GM03348 (cell line): Measurements from ENCODE around the gene CTNNA1.
"Not testable (repeated sequence)": the region's sequence is repeated elsewhere in the genome, so short reads cannot be mapped to it uniquely, and the experiment has no call there.

Source experiments
- DNase-seq: peaks from one replicate; pipeline ENCODE4 v3.0.0; 2012; ENCODE audit warnings: low spot score

Gene CTNNA1

GRCh38 chr5:138809391-138809790 is 56.2 kb downstream of the CTNNA1 start:
- peak; percentile 26 for DNase-seq

DNA sequence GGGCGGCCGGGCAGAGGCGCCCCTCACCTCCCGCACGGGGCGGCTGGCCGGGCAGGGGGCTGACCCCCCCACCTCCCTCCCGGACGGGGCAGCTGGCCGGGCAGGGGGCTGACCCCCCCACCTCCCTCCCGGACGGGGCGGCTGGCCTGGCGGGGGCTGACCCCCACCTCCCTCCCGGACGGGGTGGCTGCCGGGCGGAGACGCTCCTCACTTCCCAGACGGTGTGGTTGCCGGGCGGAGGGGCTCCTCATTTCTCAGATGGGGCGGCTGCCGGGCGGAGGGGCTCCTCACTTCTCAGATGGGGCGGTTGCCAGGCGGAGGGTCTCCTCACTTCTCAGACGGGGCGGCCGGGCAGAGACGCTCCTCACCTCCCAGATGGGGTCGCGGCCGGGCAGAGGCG is 57.6 kb downstream of the CTNNA1 start:
- DNase-seq = not testable (repeated sequence)

- no peak for DNase-seq
These were observed 62.3 kb downstream of the CTNNA1 start for GRCh38 chr5:138815529-138815928.

DNA sequence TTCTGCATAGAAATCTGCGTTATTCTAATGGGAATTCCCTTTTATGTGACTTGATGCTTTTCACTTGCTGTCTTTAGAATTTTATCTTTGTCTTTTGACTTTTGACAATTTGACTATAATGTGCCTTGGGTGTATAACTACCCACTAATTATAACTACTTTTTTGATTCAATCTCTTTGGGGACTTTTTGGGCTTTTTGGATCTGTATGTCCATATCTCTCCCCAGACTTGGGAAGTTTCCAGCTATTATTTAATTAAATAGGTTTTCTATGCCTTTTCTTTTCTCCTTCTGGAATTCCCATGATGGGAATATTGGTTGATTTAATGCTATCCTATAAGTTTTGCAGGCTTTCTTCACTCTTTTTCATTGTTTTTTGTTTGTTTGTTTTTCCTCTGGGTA is 64.0 kb downstream of the CTNNA1 start:
- DNase-seq = no peak

- no peak for DNase-seq
These were observed 65.9 kb downstream of the CTNNA1 start for GRCh38 chr5:138819081-138819480.

DNA sequence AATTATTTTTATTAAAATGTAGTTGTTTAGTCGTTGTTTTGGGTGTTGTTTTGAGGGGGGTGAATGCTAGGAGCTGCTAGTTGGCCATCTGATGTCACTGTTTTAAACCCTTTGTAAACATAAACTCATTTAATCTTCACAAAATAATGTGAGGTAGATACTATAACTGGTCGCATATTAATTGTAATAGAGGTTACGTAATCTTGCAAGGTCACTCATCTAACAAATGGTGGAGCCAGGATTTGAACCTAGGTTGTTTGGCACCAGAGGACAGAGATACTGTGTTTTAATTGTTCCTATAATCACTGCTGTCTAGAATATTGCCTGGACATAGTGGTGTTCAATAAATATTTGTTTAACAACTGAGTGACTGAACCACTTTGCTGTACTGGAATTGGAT is 67.5 kb downstream of the CTNNA1 start:
- DNase-seq = no peak

GRCh38 chr5:138824516-138824915 is 71.3 kb downstream of the CTNNA1 start:
- DNase-seq = no peak

GRCh38 chr5:138824924-138825863 is 72.0 kb downstream of the CTNNA1 start:
- peak; percentile 53 for DNase-seq

GRCh38 chr5:138828556-138828955 is 75.3 kb downstream of the CTNNA1 start:
- DNase-seq = no peak

GRCh38 chr5:138829341-138829740 is 76.1 kb downstream of the CTNNA1 start:
- no peak for DNase-seq

DNA sequence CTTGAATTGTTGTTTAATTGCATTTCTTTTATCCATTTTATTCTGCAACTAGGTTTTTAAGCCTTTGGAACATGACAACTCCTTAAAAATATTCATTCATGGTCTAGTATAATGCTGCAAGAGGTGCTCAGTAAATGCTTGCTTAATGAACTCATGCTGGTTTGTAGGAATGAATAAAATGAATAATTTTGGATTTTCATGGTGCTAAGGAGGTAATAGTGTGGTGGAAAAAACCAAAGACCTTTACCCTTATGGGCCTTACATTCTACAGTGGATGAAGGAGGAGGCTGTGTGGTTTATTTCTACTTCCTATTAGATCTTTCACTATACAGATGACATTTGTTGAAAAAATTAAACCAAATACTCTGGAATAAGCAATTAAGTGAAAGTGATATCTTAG is 78.5 kb downstream of the CTNNA1 start:
- DNase-seq = peak; percentile 22

DNA sequence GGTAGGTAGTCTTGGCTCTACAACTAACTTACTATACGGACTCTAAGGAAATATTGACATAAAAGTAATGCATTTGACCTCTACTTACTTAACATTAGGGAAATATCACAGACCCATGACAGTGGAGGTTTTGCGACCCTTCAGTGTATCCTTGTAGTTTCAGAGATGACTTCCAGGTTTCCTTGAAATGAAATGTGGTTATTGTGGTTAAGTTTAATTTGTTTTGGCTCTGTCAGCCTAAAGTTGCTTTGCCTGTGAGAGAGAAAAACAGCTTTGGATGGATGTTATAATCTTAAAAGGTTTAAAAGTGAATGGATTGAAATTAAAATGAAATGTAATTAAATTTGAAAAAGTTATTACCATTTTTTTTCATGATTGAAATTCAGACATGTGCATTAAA is 79.0 kb downstream of the CTNNA1 start:
- DNase-seq = no peak

GRCh38 chr5:138833080-138833479 is 79.9 kb downstream of the CTNNA1 start:
- no peak for DNase-seq

DNA sequence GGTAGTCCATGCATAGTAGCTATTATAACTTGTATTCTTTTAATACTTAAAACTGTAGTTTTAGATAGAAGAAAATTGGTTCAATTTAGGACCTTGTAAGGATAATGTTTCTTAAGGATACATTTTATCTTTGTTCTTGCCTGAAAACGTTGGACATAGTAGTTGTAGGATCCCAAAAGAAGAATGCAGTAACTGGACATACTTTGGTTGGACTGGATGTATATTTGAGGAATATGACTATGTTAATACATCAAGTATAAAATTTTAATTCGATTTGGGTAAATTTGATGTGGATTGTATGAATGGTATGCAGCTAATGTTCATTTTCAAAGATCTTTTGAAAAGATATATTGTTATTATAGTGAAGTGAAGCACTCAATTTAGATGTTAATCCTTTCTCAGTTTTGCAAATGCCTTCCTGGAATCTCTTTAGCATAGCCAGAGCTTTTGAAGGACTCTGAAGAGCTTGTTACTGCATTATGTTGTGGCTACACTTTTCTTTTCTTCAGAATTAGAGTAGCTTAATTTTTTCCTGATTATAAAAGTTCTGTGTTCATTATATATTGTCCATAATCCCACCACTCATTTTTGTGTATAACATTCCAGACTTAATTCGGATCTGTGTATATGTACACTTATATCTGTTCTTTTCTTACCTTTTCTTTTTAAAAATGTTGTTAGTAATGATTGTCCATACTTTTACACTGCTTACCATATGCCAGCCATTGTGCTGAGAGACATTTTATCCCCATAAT is 80.7 kb downstream of the CTNNA1 start:
- no peak for DNase-seq

- DNase-seq = not testable (repeated sequence)
These were observed 81.6 kb downstream of the CTNNA1 start for GRCh38 chr5:138834853-138835252.

DNA sequence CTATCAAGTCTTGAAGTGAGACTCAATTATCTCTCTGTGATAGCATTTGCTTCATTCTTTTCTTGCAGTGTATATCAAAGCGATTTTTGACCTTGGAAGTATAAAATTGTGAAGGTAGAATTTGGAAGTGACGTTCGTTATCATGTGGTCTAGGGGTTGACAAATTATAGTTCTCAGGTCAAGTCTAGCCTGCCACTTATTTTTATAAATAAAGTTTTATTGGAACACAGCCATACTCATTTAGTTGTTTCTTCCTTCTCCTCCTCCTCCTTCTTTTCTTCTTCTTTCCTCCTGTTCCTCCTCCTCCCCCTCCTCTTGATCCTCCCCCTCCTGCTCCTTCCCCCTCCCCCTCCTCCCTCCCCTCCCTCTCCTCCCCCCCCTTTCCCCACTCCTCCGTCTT is 83.9 kb downstream of the CTNNA1 start:
- no peak for DNase-seq

- DNase-seq = no peak
These were observed 86.9 kb downstream of the CTNNA1 start for GRCh38 chr5:138840103-138840502.

DNA sequence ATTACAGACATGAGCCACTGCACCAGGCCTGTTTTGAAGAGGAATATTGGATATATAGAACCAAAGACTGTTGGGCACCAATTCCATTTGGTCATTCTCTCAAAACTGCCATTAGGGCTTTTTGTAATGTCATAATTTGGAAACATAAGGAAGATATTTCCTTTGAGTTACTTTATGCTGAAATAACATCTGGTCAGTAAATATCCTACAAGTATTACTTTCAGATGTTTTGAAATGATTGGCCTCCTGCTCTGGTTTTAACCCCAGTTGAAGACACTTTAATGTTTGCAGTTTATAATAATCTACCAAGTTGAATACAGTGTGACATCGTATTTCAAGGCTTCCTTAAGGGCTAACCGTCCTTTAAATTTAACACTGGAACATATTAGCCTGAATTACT is 88.3 kb downstream of the CTNNA1 start:
- DNase-seq = no peak

- peak; percentile 36 for DNase-seq
These were observed 90.3 kb downstream of the CTNNA1 start for GRCh38 chr5:138843316-138844124.

DNA sequence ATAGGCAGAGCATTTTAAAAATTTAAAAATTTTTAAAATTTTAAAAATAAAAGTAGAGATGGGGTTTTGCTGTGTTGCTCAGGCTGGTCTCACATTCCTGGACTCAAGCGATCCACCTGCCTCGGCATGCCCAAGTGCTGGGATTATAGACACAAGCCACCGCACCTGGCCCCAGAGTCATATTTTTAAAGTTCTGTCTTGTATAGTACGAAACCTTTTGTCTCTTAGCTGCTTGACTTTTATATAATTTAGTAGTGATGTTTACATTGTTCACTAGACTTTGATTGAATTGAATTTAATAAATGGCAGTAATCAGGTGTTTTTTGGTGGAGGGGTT is 90.9 kb downstream of the CTNNA1 start:
- DNase-seq = no peak

- DNase-seq = peak; percentile 82
These were observed 91.7 kb downstream of the CTNNA1 start for GRCh38 chr5:138844812-138845513.

DNA sequence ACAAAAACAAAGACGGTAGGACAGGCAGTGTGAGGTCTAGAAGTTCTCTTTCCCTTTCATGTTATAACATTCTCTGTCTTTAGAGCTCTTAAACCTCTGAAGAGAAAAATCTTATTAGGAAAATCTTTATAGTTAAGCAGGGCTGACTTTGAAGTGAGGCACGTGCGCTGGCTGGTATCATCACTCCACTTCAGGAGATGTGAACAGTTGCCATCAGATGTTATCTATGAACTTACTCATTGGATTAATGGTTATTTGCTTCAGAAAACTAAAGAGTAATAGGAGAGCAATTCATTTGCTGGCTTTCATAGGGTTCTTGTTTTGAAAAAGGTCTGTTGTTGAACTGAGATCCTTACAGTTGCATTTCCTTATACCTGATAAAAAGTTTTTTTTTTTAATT is 96.2 kb downstream of the CTNNA1 start:
- DNase-seq = peak; percentile 18
